Measurements from ENCODE around the gene CALHM2.

GRCh38 chr10:103454026-103454425 is 1.9 kb upstream of the CALHM2 start:
- TF ChIP-seq CTCF (IDR thresholded peaks at IDR 0.05) (no peak), REST (IDR thresholded peaks at IDR 0.05; ENCODE audit: insufficient read depth in 1 of 2, low read depth in 2 of 2, low read length in 1 of 2) (no peak), SIN3A (IDR thresholded peaks at IDR 0.05; ENCODE audit: borderline replicate concordance, insufficient read depth, low read depth, low read length) (no peak), POLR2AphosphoS5 (IDR thresholded peaks at IDR 0.05; ENCODE audit: low read depth, low read length) (no peak), TCF7L2 (IDR thresholded peaks at IDR 0.05; ENCODE audit: low read depth, low read length) (no peak)

Data from Panc1 (cell line).